ENCODE data around the gene CSH1. TPM values are rescaled to one million over a fixed set of nuclear protein-coding genes. Genes with fewer than 3 reads are reported as not detected.
"Not testable (repeated sequence)": the region's sequence is repeated elsewhere in the genome, so short reads cannot be mapped to it uniquely, and the experiment has no call there.

CSH1 gene
- total and polyA plus RNA-seq, 7 experiments from 2014 or later: 8.2 to 11.3 TPM; not detected in 5

- intact Hi-C loops (cut with micrococcal nuclease); H3K36me3 ChIP-seq (ENCODE audit: control insufficient read depth in 2 of 3, insufficient read depth in 3 of 3, low read length in 3 of 3); H3K4me3 Mint-ChIP-seq; H3K4me1 ChIP-seq (ENCODE audit: control insufficient read depth in 2 of 2, insufficient read depth in 2 of 2, low read length in 2 of 2); H3K9me3 ChIP-seq (ENCODE audit: control insufficient read depth in 2 of 3, low read length in 3 of 3); H3K4me3 ChIP-seq (ENCODE audit: low read length); H3K27me3 ChIP-seq (ENCODE audit: control insufficient read depth in 2 of 2, insufficient read depth in 2 of 2, low read length in 2 of 2); H3K36me3 Mint-ChIP-seq; H3K27ac ChIP-seq (ENCODE audit: low read depth, low read length); POLR2A ChIA-PET; H3K4me1 Mint-ChIP-seq; H3K9me3 Mint-ChIP-seq: not testable (repeated sequence)
- H3K27ac Mint-ChIP-seq: peak overlapping the region in 1 of 9 donors; percentile 47
- CTCF ChIA-PET: interaction anchor here (1.0 to 1.2 kb wide), 3 partner anchors 14 to 381 kb away, joined by 3 to 5 read pairs (median 4); no protein-coding TSS in a partner anchor
- H3K27me3 Mint-ChIP-seq: peaks cover 0 to 44% (median 4%) of the 10 kb centered on the region in 5 donors
- peak in 5 of 9 donors; percentile 23 to 36 (median 31) for DNase-seq
- ATAC-seq: peak; percentile 87
These were observed 7.1 kb downstream of the CSH1 start for GRCh38 chr17:63889026-63889848.

- POLR2A ChIA-PET; H3K27me3 ChIP-seq (ENCODE audit: control insufficient read depth in 2 of 2, insufficient read depth in 2 of 2, low read length in 2 of 2); DNase-seq; H3K9me3 Mint-ChIP-seq; H3K36me3 Mint-ChIP-seq; H3K9me3 ChIP-seq (ENCODE audit: control insufficient read depth in 2 of 3, low read length in 3 of 3); H3K4me1 Mint-ChIP-seq; H3K27ac ChIP-seq (ENCODE audit: low read depth, low read length); CTCF ChIA-PET; H3K4me3 ChIP-seq (ENCODE audit: low read length); H3K36me3 ChIP-seq (ENCODE audit: control insufficient read depth in 2 of 3, insufficient read depth in 3 of 3, low read length in 3 of 3); H3K4me1 ChIP-seq (ENCODE audit: control insufficient read depth in 2 of 2, insufficient read depth in 2 of 2, low read length in 2 of 2); ATAC-seq; intact Hi-C loops (cut with micrococcal nuclease); H3K4me3 Mint-ChIP-seq; H3K27ac Mint-ChIP-seq: not testable (repeated sequence)
- peaks cover 0 to 18% (median 4%) of the 10 kb centered on the region in 5 donors for H3K27me3 Mint-ChIP-seq
These were observed 11.3 kb downstream of the CSH1 start for GRCh38 chr17:63885119-63885518.

- ATAC-seq; H3K36me3 Mint-ChIP-seq; H3K27me3 ChIP-seq (ENCODE audit: control insufficient read depth in 2 of 2, insufficient read depth in 2 of 2, low read length in 2 of 2); H3K4me1 Mint-ChIP-seq; H3K4me3 ChIP-seq (ENCODE audit: low read length); H3K4me1 ChIP-seq (ENCODE audit: control insufficient read depth in 2 of 2, insufficient read depth in 2 of 2, low read length in 2 of 2); H3K9me3 Mint-ChIP-seq; H3K27ac Mint-ChIP-seq; H3K4me3 Mint-ChIP-seq; H3K36me3 ChIP-seq (ENCODE audit: control insufficient read depth in 2 of 3, insufficient read depth in 3 of 3, low read length in 3 of 3); intact Hi-C loops (cut with micrococcal nuclease); DNase-seq; H3K9me3 ChIP-seq (ENCODE audit: control insufficient read depth in 2 of 3, low read length in 3 of 3); H3K27me3 Mint-ChIP-seq; H3K27ac ChIP-seq (ENCODE audit: low read depth, low read length): not testable (repeated sequence)
- CTCF ChIA-PET: interaction anchor here (0.6 to 1.9 kb wide), 3 partner anchors 17 to 1143 kb away, joined by 3 to 5 read pairs (median 3); no protein-coding TSS in a partner anchor
- POLR2A ChIA-PET: interaction anchor here (0.8 kb wide), 1 partner anchor 180 kb away, joined by 3 read pairs; no protein-coding TSS in a partner anchor
These were observed 13.7 kb downstream of the CSH1 start for GRCh38 chr17:63882626-63883126.

GRCh38 chr17:63881935-63882601 is 14.3 kb downstream of the CSH1 start, which contains the start of gene GH2:
Gene GH2, minus strand, starts transcription at chr17:63881944. Its CDS starts 143 bp downstream, at chr17:63881801.
- Histone ChIP-seq H3K27me3 (ENCODE audit: control insufficient read depth in 2 of 2, insufficient read depth in 2 of 2, low read length in 2 of 2) (no peaks in the 10 kb centered on the region), H3K9me3 (ENCODE audit: control insufficient read depth in 2 of 3, low read length in 3 of 3) (no peaks in the 10 kb centered on the region), H3K36me3 (ENCODE audit: control insufficient read depth in 2 of 3, insufficient read depth in 3 of 3, low read length in 3 of 3) (no peaks in the 10 kb centered on the region), H3K4me1 (ENCODE audit: control insufficient read depth in 2 of 2, insufficient read depth in 2 of 2, low read length in 2 of 2) (no peaks in the 10 kb centered on the region), H3K27ac (ENCODE audit: low read depth, low read length) (no peak within 1 kb of the TSS), H3K4me3 (ENCODE audit: low read length) (no peak within 1 kb of the TSS)
- ATAC-seq (peak; percentile 94), DNase-seq (peak in 8 of 9 donors; percentile 32 to 69 (median 52))
- H3K27ac Mint-ChIP-seq: no peak within 1 kb of the TSS
- no peak within 1 kb of the TSS for H3K4me3 Mint-ChIP-seq
- ChIA-PET POLR2A (no interaction called here), CTCF (interaction anchor here (0.9 to 1.9 kb wide), 2 partner anchors 15 to 16 kb away, joined by 3 to 5 read pairs; no protein-coding TSS in a partner anchor)
- no peaks in the 10 kb centered on the region for H3K9me3 Mint-ChIP-seq
- peaks cover 0 to 3% (median 0%) of the 10 kb centered on the region in 5 donors for H3K27me3 Mint-ChIP-seq
- intact Hi-C loops (cut with micrococcal nuclease): no loop called here
- no peaks in the 10 kb centered on the region for H3K36me3 Mint-ChIP-seq
- H3K4me1 Mint-ChIP-seq: peaks cover 0 to 2% (median 0%) of the 10 kb centered on the region in 7 donors

GRCh38 chr17:63881337-63881736 is 15.0 kb downstream of the CSH1 start:
- CTCF ChIA-PET: interaction anchor here (0.7 to 1.1 kb wide), 3 partner anchors 14 to 681 kb away, joined by 3 to 4 read pairs (median 3); no protein-coding TSS in a partner anchor
- H3K4me3 ChIP-seq (ENCODE audit: low read length); H3K27me3 ChIP-seq (ENCODE audit: control insufficient read depth in 2 of 2, insufficient read depth in 2 of 2, low read length in 2 of 2); H3K4me3 Mint-ChIP-seq; H3K4me1 ChIP-seq (ENCODE audit: control insufficient read depth in 2 of 2, insufficient read depth in 2 of 2, low read length in 2 of 2); H3K36me3 Mint-ChIP-seq; H3K9me3 ChIP-seq (ENCODE audit: control insufficient read depth in 2 of 3, low read length in 3 of 3); H3K4me1 Mint-ChIP-seq; H3K9me3 Mint-ChIP-seq; H3K27ac ChIP-seq (ENCODE audit: low read depth, low read length); ATAC-seq; POLR2A ChIA-PET; intact Hi-C loops (cut with micrococcal nuclease); H3K27me3 Mint-ChIP-seq; DNase-seq; H3K27ac Mint-ChIP-seq; H3K36me3 ChIP-seq (ENCODE audit: control insufficient read depth in 2 of 3, insufficient read depth in 3 of 3, low read length in 3 of 3): not testable (repeated sequence)

GRCh38 chr17:63880706-63881105 is 15.7 kb downstream of the CSH1 start:
- CTCF ChIA-PET: interaction anchor here (0.9 to 1.1 kb wide), 2 partner anchors 13 to 15 kb away, joined by 3 to 4 read pairs; no protein-coding TSS in a partner anchor
- no peak overlapping the region for H3K4me3 Mint-ChIP-seq

More at GRCh38 chr17:63880706-63881105, 15.7 kb downstream of the CSH1 start:
- Mint-ChIP-seq H3K4me1 (peaks cover 0 to 2% (median 0%) of the 10 kb centered on the region in 7 donors), H3K9me3 (no peaks in the 10 kb centered on the region), H3K27ac (no peak overlapping the region), H3K36me3 (no peaks in the 10 kb centered on the region), H3K27me3 (peaks cover 0 to 3% (median 0%) of the 10 kb centered on the region in 5 donors)
- DNase-seq (no peak), ATAC-seq (no peak)
- intact Hi-C loops (cut with micrococcal nuclease): no loop called here
- H3K4me3 ChIP-seq (ENCODE audit: low read length): no peak overlapping the region
- H3K36me3 ChIP-seq (ENCODE audit: control insufficient read depth in 2 of 3, insufficient read depth in 3 of 3, low read length in 3 of 3): no peaks in the 10 kb centered on the region
- H3K27me3 ChIP-seq (ENCODE audit: control insufficient read depth in 2 of 2, insufficient read depth in 2 of 2, low read length in 2 of 2): no peaks in the 10 kb centered on the region
- no peaks in the 10 kb centered on the region for H3K9me3 ChIP-seq (ENCODE audit: control insufficient read depth in 2 of 3, low read length in 3 of 3)
- H3K27ac ChIP-seq (ENCODE audit: low read depth, low read length): no peak overlapping the region
- POLR2A ChIA-PET: no interaction called here
- H3K4me1 ChIP-seq (ENCODE audit: control insufficient read depth in 2 of 2, insufficient read depth in 2 of 2, low read length in 2 of 2): no peaks in the 10 kb centered on the region

Measured in naive thymus-derived CD4-positive, alpha-beta T cell (primary cell).